Transverse colon (tissue), 4 donors: Measurements from ENCODE around the gene BCKDK. TPM values are rescaled to one million over a fixed set of nuclear protein-coding genes. Genes with fewer than 3 reads are reported as not detected.
"Not testable (repeated sequence)": the region's sequence is repeated elsewhere in the genome, so short reads cannot be mapped to it uniquely, and the experiment has no call there.

Source experiments
- DNase-seq: peaks from one replicate; pipeline ENCODE4 v3.0.0-alpha.2; 2019
- H3K27ac ChIP-seq, 4 donors: fragments of 200-600 bp; sonication (generic); 2 replicates each; pipeline ENCODE4 v1.5.1; 2016 to 2018; ENCODE audit warnings: inconsistent platforms in 4 of 4
- H3K27me3 ChIP-seq: fragments of 200-600 bp; sonication (generic); 2 replicates; pipeline ENCODE4 v1.5.1; 2017; ENCODE audit warnings: inconsistent platforms
- H3K36me3 ChIP-seq, 4 donors: fragments of 200-600 bp; sonication (generic); 2 replicates each; pipeline ENCODE4 v1.5.1; 2017 to 2019; ENCODE audit warnings: inconsistent platforms in 4 of 4
- H3K4me1 ChIP-seq, 4 donors: fragments of 200-600 bp; sonication (generic); 2 replicates each; pipeline ENCODE4 v1.5.1; 2017 to 2020; ENCODE audit warnings: inconsistent platforms in 4 of 4
- H3K4me3 ChIP-seq, 4 donors: fragments of 200-600 bp; sonication (generic); 1 replicate in 1 of 4; 2 replicates in 3 of 4; pipeline versions ENCODE4 v1.5.1 to v1.6.1; 2017 to 2019; ENCODE audit warnings: inconsistent platforms in 4 of 4
- H3K9me3 ChIP-seq, 2 donors: fragments of 200-600 bp; sonication (generic); 2 replicates each; pipeline ENCODE4 v1.5.1; 2017 to 2019; ENCODE audit warnings: inconsistent platforms in 2 of 2
- EP300 ChIP-seq: sonication (generic); formaldehyde crosslinking; IDR thresholded peaks from one replicate; pipeline ENCODE4 v1.6.1; 2017; ENCODE audit warnings: antibody characterized with exemption, low read depth
- POLR2A ChIP-seq: fragments of 450-650 bp; IDR thresholded peaks from one replicate; pipeline ENCODE4 v1.6.1; 2016; ENCODE audit warnings: antibody characterized with exemption, mild to moderate bottlenecking, moderate library complexity
- POLR2AphosphoS5 ChIP-seq, 3 donors: sonication (generic); formaldehyde crosslinking; IDR thresholded peaks; one replicate each; pipeline ENCODE4 v1.6.1; 2016; ENCODE audit warnings: antibody characterized with exemption in 3 of 3
- WGBS, 2 donors: methylation state at CpG; one replicate each; pipeline ENCODE4 v1.1.5; 2018; ENCODE audit warnings: low coverage in 1 of 2; 5-methylcytosine and 5-hydroxymethylcytosine counted together
- in situ Hi-C, 4 donors: fragments of 200-750 bp; cut with MboI; loops; one replicate each; pipeline versions ENCODE4 v1.15.0 to v1.15.1; 2017; ENCODE audit warnings: low sequenced_read_pairs in 3 of 4, low pct_ligation_motif_present in 1 of 4, low pct_unique_long_range_greater_than_20kb in 1 of 4
- intact Hi-C: fragments of 100-400 bp; cut with DNase I; formaldehyde crosslinking; loops from one replicate; pipeline ENCODE4 v1.15.1; 2023; ENCODE audit warnings: low total_unique reads
- total RNA-seq, 4 donors: library from RNA; depleted of rRNA; stranded (reverse); fragments of >200 nt; gene quantifications; one replicate each; pipeline ENCODE4 v1.1.0, GENCODE V29; 2016
- TF ChIP-seq, protein P1 (sequence below), 5 experiments: fragments of 200-600 bp in 3 of 5; fragments of 450-650 bp in 2 of 5; sonication (generic) in 3 of 5; IDR thresholded peaks; 1 replicate in 2 of 5; 2 replicates in 3 of 5; pipeline ENCODE4 v1.5.1; 2016 to 2017; ENCODE audit warnings: antibody characterized with exemption in 5 of 5, inconsistent platforms in 3 of 5, mild to moderate bottlenecking in 2 of 5, moderate library complexity in 1 of 5

The BCKDK gene
- total RNA-seq, 4 donors from 2014 or later, result 46.8 to 56.5 (median 51.3) TPM

DNA sequence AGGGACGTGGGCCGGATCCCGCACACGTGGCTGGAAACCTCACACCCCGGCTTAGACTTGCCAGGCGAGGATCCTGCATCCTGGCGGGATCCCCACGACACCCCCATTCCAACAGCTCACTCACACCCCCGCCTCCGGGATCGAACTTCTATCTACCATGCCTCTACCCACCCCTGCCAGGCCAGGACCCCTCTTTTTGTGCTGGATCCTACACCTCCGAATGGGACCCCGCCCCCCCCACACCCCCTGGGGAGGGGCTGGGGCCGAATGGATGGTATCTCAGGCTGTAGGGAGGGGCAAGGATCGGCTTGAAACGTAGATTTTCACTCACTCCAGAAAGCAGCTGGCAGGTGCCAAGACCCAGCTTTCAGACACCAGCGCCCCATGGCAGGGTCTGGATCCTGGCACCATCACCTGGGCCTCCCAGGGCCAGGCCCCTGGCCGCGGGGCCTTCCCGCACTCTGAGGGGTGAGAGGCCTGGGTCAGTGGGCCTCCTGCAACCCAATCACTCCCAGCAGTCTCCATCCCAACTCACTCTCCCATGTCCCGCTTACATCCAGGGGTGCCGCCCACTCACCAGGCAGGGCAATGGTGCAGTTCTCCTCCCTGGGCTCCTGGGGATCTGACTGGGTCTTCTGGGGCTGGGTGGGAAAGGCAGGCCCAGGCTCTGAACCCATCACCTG, 35.0 kb downstream of the BCKDK start:
- TF ChIP-seq EP300 (no peak), POLR2AphosphoS5 (IDR thresholded peaks at IDR 0.05) (no peak), POLR2A (no peak)
- TF ChIP-seq, protein P1, sequence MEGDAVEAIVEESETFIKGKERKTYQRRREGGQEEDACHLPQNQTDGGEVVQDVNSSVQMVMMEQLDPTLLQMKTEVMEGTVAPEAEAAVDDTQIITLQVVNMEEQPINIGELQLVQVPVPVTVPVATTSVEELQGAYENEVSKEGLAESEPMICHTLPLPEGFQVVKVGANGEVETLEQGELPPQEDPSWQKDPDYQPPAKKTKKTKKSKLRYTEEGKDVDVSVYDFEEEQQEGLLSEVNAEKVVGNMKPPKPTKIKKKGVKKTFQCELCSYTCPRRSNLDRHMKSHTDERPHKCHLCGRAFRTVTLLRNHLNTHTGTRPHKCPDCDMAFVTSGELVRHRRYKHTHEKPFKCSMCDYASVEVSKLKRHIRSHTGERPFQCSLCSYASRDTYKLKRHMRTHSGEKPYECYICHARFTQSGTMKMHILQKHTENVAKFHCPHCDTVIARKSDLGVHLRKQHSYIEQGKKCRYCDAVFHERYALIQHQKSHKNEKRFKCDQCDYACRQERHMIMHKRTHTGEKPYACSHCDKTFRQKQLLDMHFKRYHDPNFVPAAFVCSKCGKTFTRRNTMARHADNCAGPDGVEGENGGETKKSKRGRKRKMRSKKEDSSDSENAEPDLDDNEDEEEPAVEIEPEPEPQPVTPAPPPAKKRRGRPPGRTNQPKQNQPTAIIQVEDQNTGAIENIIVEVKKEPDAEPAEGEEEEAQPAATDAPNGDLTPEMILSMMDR (IDR thresholded peaks at IDR 0.05), result no peak
- 61% methylated on average over 21 of the region's 22 CpGs; no CpG with 5 or more reads in 1 of the 2 donors for WGBS, 2 donors
- in situ Hi-C loops (no loop called here), intact Hi-C loops (loop anchor here (5.0 kb wide), 1 partner anchor 156 kb away; the partner anchor contains the start of gene HSD3B7)
- no peaks in the 10 kb centered on the region for H3K9me3 ChIP-seq
- peaks cover 13% of the 10 kb centered on the region for H3K27me3 ChIP-seq
- DNase-seq, result no peak
- peak overlapping the region in 3 of 4 donors; percentile 42 to 49 (median 45) for H3K4me3 ChIP-seq
- peaks cover 9 to 39% (median 30%) of the 10 kb centered on the region in 4 donors for H3K4me1 ChIP-seq
- no peaks in the 10 kb centered on the region for H3K36me3 ChIP-seq
- peak overlapping the region; percentile 81 to 90 (median 88) for H3K27ac ChIP-seq

DNA sequence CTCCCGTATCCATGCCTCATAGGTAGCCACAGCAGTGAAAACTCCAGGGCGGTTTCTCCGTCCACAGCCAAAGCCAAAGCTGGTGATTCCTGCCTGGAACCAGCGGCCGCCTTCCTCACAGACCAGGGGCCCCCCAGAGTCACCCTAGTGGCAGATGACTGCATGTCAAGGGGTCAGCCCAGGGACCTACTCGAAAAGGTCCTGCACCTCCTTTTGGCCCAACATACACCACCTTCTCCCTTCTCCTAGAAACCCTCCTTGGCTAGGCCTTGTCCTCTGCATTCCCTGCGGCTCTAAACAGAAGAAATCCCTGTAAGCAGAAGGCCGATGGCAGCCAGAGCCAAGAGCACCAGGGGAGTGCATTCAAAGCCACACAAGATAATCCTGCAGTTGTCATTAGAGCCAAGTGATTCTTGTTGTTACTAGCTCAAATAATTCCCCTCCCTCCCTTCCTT, 35.5 kb downstream of the BCKDK start:
- Histone ChIP-seq H3K9me3 (no peaks in the 10 kb centered on the region), H3K36me3 (no peaks in the 10 kb centered on the region), H3K4me1 (peaks cover 9 to 34% (median 28%) of the 10 kb centered on the region in 4 donors), H3K4me3 (no peak overlapping the region), H3K27ac (no peak overlapping the region), H3K27me3 (peaks cover 16% of the 10 kb centered on the region)
- intact Hi-C loops, result loop anchor here (5.0 kb wide), 1 partner anchor 156 kb away; the partner anchor contains the start of gene HSD3B7
- WGBS, 2 donors, result 60 to 92% methylated on average over 1 to 8 of the region's 8 CpGs
- in situ Hi-C loops, result no loop called here
- no peak for DNase-seq
- TF ChIP-seq, protein P1 (IDR thresholded peaks at IDR 0.05), result no peak
- no peak for TF ChIP-seq POLR2AphosphoS5 (IDR thresholded peaks at IDR 0.05)
- no peak for TF ChIP-seq POLR2A
- no peak for TF ChIP-seq EP300

DNA sequence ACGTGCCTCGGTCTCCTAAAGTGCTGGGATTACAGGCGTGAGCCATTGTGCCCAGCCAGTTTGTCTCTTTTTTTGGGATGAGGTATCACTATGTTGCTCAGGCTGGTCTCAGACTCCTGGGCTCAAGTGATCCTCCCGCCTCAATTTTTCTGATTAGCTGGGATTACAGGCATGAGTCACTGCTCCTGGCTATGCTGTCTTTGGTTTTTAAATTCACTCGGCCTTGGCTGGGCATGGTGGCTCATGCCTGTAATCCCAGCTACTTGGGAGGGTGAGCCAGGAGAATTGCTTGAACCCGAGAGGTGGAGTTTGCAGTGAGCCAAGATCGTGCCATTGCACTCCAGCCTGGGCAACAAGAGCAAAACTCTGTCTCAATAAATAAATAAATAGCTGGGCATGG, 36.2 kb downstream of the BCKDK start:
- peaks cover 9 to 28% (median 23%) of the 10 kb centered on the region in 4 donors for H3K4me1 ChIP-seq
- H3K9me3 ChIP-seq, H3K4me3 ChIP-seq, H3K27ac ChIP-seq, DNase-seq, H3K36me3 ChIP-seq, in situ Hi-C loops: not testable (repeated sequence)
- peaks cover 16% of the 10 kb centered on the region for H3K27me3 ChIP-seq
- 89% methylated on average over 6 of the region's 7 CpGs; no CpG with 5 or more reads in 1 of the 2 donors for WGBS, 2 donors
- intact Hi-C loops, result loop anchor here (5.0 kb wide), 1 partner anchor 157 kb away; the partner anchor contains the start of gene HSD3B7

DNA sequence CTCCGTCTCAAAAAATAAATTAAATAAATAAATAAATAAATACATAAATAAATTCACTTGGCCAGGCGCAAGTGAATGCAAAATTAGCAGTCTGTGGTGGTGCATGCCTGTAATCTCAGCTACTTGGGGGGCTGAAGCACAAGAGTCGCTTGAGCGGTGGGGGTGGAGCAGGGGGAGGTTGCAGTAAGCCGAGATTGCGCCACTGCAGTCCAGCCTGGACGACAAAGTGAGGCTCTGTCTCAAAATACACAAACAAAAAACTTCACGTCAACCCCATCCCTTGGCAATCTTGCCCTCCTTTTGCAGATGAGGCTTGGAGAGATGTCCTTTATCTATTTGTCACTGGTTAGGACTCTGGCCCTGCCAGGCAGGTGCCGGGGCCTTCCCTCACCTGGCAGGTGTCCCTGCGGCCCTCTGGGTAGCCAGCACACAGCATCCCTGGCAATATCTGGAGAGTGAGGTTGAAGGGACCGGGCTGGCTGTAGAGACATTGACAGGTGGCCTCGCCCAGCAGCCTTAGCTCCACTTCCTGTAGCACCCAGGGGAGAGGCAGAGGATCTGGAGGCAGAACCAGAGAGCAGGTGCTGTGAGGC, 37.3 kb downstream of the BCKDK start:
- WGBS, 2 donors, result 76 to 80% methylated on average over 7 to 12 of the region's 12 CpGs
- intact Hi-C loops (no loop called here), in situ Hi-C loops (no loop called here)
- Histone ChIP-seq H3K27me3 (peaks cover 16% of the 10 kb centered on the region), H3K4me1 (peaks cover 9 to 28% (median 19%) of the 10 kb centered on the region in 4 donors), H3K36me3 (no peaks in the 10 kb centered on the region), H3K4me3 (no peak overlapping the region), H3K27ac (no peak overlapping the region), H3K9me3 (no peaks in the 10 kb centered on the region)
- DNase-seq, result no peak
- TF ChIP-seq, protein P1 (IDR thresholded peaks at IDR 0.05), result no peak
- TF ChIP-seq POLR2AphosphoS5 (IDR thresholded peaks at IDR 0.05) (no peak), EP300 (no peak), POLR2A (no peak)
